Measurements from ENCODE around the gene METTL17.
"Not testable (repeated sequence)": the region's sequence is repeated elsewhere in the genome, so short reads cannot be mapped to it uniquely, and the experiment has no call there.

METTL17 gene

DNA sequence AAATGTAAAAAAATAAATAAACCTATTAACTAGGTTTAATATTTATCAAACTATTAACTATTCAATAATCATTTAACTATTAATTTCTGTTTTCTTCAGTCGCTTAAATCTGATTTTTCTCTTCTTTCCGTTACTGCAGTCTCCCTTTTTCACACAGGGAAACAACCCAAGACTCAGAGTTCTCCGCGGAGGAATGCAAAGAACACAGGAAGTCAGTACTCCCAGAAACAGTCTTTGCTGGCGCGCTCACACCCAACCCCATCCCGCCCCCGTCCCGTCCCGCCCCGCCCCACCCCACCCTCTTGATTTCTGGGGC lies 351 bp upstream of the METTL17 start:
- Histone ChIP-seq H3K27me3 (ENCODE audit: insufficient read depth, low read length) (no peaks in the 10 kb centered on the region), H3K4me1 (ENCODE audit: control insufficient read depth, insufficient read depth, low read length, unreplicated experiment) (peaks cover 27% of the 10 kb centered on the region), H2AFZ (ENCODE audit: low read length, unreplicated experiment) (no peak overlapping the region), H3K27ac (ENCODE audit: low read depth, low read length) (peak overlapping the region; percentile 73), H3K36me3 (ENCODE audit: insufficient read depth, low read length) (peaks cover 14% of the 10 kb centered on the region; the same call in 1 of the 2 replicates), H3K79me2 (ENCODE audit: control insufficient read depth, insufficient read depth, low read length, unreplicated experiment) (peaks cover 26% of the 10 kb centered on the region), H3K4me3 (ENCODE audit: low read depth, low read length) (peak overlapping the region; percentile 99)

DNA sequence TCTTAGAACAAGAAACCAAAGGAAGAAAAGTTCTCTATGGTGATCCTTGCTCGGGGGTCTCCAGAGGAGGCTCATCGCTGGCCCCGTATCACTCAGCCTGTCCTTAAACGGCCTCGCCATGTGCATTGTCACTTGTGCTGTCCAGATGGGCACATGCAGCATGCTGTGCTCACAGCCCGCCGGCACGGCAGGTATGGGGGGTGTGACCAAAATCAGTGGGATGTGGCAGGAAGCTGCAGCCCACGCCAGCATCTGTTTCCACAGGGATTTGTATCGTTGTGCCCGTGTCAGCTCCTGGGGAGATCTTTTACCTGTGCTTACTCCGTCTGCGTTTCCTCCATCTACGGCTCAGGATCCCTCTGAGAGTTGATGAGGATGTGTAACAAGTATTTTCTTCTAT lies 6.7 kb downstream of the METTL17 start:
- no peaks in the 10 kb centered on the region for H3K27me3 ChIP-seq (ENCODE audit: insufficient read depth, low read length)
- peaks cover 4% of the 10 kb centered on the region for H3K4me1 ChIP-seq (ENCODE audit: control insufficient read depth, insufficient read depth, low read length, unreplicated experiment)
- H3K36me3 ChIP-seq (ENCODE audit: insufficient read depth, low read length), result peaks cover 28% of the 10 kb centered on the region
- peaks cover 10% of the 10 kb centered on the region for H3K79me2 ChIP-seq (ENCODE audit: control insufficient read depth, insufficient read depth, low read length, unreplicated experiment)
- no peak overlapping the region for H3K4me3 ChIP-seq (ENCODE audit: low read depth, low read length)
- no peak overlapping the region for H3K27ac ChIP-seq (ENCODE audit: low read depth, low read length)
- no peak overlapping the region for H2AFZ ChIP-seq (ENCODE audit: low read length, unreplicated experiment)

DNA sequence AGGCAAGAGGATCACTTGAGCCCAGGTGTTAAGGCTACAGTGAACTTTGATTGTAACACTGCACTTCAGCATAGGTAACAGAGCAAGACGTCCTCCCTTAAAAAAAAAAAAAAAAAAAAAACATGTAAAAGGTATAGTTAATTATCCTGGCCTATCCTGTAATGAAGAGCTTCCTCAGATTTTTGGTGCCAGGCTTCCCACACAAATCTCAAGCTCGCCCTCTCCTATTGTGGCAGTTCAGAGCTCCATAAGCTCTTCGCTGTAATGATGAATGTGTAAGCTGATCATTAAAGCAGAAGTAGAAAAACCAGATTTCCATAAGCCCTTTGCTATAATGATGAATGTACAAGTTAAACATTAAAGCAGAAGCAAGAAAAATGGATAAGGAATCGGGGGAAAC lies 7.3 kb downstream of the METTL17 start:
- Histone ChIP-seq H3K4me1 (ENCODE audit: control insufficient read depth, insufficient read depth, low read length, unreplicated experiment) (peaks cover 4% of the 10 kb centered on the region), H3K27me3 (ENCODE audit: insufficient read depth, low read length) (no peaks in the 10 kb centered on the region), H3K27ac (ENCODE audit: low read depth, low read length) (no peak overlapping the region), H3K4me3 (ENCODE audit: low read depth, low read length) (no peak overlapping the region), H3K79me2 (ENCODE audit: control insufficient read depth, insufficient read depth, low read length, unreplicated experiment) (peaks cover 4% of the 10 kb centered on the region), H3K36me3 (ENCODE audit: insufficient read depth, low read length) (peaks cover 25% of the 10 kb centered on the region), H2AFZ (ENCODE audit: low read length, unreplicated experiment) (no peak overlapping the region)

DNA sequence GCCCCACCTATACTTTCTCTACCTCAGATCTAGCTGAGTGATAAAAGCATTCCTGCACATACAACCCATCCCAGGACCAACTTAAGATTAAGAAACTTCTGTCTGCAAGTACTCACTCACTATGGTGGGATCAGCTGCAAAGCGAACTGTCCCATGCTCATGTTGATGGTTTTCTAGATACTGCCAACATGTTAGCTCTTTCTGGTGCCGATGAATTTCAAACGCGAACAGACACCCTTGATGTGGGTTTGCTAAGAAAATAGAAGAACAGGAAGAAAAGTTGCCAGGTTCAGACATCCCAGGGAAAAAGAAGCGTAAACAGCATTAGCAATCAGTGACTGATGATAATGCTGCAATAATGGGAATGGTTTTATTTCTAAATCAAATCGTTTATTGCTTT lies 7.8 kb downstream of the METTL17 start:
- Histone ChIP-seq H3K27ac (ENCODE audit: low read depth, low read length) (no peak overlapping the region), H3K4me3 (ENCODE audit: low read depth, low read length) (no peak overlapping the region)

DNA sequence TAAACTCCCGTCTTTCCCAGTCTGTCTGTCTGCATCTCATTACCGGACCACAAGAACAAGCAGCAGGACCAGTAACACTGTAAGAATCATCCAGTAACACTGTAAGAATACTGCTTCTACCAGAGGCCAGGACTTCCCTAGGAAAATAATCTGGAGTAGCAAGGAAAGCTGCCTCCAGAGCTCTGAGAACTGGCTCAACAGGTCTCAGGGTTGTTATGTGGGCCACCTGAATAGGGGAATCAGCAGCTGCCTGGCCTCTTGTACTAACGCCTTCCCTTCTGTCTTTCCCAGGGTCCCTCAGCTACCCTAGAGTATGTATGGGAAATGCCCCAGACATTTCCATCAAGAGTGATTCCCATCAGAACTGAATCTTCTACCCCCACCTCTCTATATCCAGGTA lies 8.4 kb downstream of the METTL17 start:
- no peak overlapping the region for H3K4me3 ChIP-seq (ENCODE audit: low read depth, low read length)

More for the DNA sequence above, 7.8 kb downstream of the METTL17 start:
- no peaks in the 10 kb centered on the region for H3K79me2 ChIP-seq (ENCODE audit: control insufficient read depth, insufficient read depth, low read length, unreplicated experiment)
- peaks cover 20% of the 10 kb centered on the region for H3K36me3 ChIP-seq (ENCODE audit: insufficient read depth, low read length)
- peaks cover 4% of the 10 kb centered on the region for H3K4me1 ChIP-seq (ENCODE audit: control insufficient read depth, insufficient read depth, low read length, unreplicated experiment)
- H2AFZ ChIP-seq (ENCODE audit: low read length, unreplicated experiment), result no peak overlapping the region
- H3K27me3 ChIP-seq (ENCODE audit: insufficient read depth, low read length), result no peaks in the 10 kb centered on the region

DNA sequence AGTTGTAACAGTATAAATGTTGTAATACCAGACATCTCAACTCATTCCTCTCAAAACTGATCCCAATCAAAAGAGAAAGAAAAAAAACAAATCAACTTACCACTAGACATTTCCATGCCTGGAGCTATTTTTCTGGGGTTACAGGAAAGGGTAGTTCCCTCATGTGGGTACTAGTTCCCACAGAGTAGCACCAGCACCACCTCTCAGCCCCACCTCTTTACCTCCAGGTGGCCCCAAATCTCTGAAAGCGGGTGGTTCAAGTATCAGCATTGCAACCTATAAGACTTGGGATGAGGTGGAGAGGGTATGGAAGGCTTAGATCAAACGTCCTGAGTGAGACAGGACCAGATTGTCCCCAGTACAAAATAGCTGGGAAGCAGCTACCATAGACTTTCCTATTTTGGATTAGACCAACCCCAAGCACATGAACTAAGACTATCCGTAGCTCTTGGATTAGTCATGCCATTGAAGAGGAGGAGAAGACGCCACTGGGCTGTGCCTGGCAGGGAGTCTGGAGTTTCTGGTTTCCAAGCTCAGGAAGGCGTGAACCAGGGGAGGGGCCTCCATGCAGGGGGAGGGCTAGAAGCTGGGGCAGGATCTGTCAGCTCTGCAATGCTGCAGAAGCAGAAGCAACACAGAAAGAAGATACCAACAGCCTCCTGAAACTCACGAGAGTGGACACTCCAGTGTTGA lies 9.0 kb downstream of the METTL17 start, which contains the start of gene SLC39A2:
Gene SLC39A2, plus strand, starts transcription at position 620 of the 693 bp plus-strand sequence. CDS start 154 bp downstream, outside the sequence.
- no peak within 1 kb of the TSS for H2AFZ ChIP-seq (ENCODE audit: low read length, unreplicated experiment)
- H3K27ac ChIP-seq (ENCODE audit: low read depth, low read length), result no peak within 1 kb of the TSS

More for the DNA sequence above, 8.4 kb downstream of the METTL17 start:
- no peak overlapping the region for H2AFZ ChIP-seq (ENCODE audit: low read length, unreplicated experiment)
- no peaks in the 10 kb centered on the region for H3K27me3 ChIP-seq (ENCODE audit: insufficient read depth, low read length)
- H3K4me1 ChIP-seq (ENCODE audit: control insufficient read depth, insufficient read depth, low read length, unreplicated experiment), result peaks cover 4% of the 10 kb centered on the region
- no peaks in the 10 kb centered on the region for H3K79me2 ChIP-seq (ENCODE audit: control insufficient read depth, insufficient read depth, low read length, unreplicated experiment)
- no peak overlapping the region for H3K27ac ChIP-seq (ENCODE audit: low read depth, low read length)
- peaks cover 15% of the 10 kb centered on the region for H3K36me3 ChIP-seq (ENCODE audit: insufficient read depth, low read length)

DNA sequence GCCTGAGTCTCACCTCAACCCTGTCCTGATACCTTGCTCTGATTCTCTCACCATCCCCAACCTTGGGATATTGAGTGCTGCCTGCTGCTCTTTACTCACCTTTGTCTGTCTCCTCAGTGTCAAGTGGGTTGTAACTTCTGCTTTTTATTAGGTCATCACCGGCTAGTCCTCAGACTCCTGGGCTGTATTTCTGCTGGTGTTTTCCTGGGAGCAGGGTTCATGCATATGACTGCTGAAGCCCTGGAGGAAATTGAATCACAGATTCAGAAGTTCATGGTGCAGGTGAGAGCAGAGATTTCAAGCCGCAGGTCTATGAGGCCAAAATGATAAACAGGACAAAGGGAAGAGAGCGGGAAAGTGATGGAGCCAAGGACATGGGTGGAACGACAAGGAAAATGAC lies 9.8 kb downstream of the METTL17 start:
- H3K36me3 ChIP-seq (ENCODE audit: insufficient read depth, low read length), result peaks cover 12% of the 10 kb centered on the region

More for the DNA sequence above, 9.0 kb downstream of the METTL17 start, which contains the start of gene SLC39A2:
- H3K36me3 ChIP-seq (ENCODE audit: insufficient read depth, low read length), result peaks cover 15% of the 10 kb centered on the region
- no peak within 1 kb of the TSS for H3K4me3 ChIP-seq (ENCODE audit: low read depth, low read length)
- no peaks in the 10 kb centered on the region for H3K79me2 ChIP-seq (ENCODE audit: control insufficient read depth, insufficient read depth, low read length, unreplicated experiment)
- no peaks in the 10 kb centered on the region for H3K27me3 ChIP-seq (ENCODE audit: insufficient read depth, low read length)
- peaks cover 4% of the 10 kb centered on the region for H3K4me1 ChIP-seq (ENCODE audit: control insufficient read depth, insufficient read depth, low read length, unreplicated experiment)

DNA sequence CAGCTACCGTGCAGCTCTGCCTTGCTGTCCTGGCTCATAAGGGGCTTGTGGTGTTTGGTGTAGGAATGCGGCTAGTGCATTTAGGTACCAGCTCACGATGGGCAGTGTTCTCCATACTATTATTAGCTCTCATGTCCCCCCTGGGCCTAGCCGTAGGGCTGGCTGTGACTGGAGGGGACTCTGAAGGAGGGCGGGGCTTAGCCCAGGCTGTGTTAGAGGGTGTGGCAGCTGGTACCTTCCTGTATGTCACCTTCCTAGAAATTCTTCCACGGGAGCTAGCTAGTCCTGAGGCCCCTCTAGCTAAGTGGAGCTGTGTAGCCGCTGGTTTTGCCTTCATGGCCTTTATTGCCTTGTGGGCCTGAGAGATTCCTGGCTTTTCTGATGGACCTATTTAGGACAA lies 11.4 kb downstream of the METTL17 start:
- no peak overlapping the region for H3K27ac ChIP-seq (ENCODE audit: low read depth, low read length)

More for the DNA sequence above, 9.8 kb downstream of the METTL17 start:
- H3K79me2 ChIP-seq (ENCODE audit: control insufficient read depth, insufficient read depth, low read length, unreplicated experiment), result no peaks in the 10 kb centered on the region
- H3K4me3 ChIP-seq (ENCODE audit: low read depth, low read length), result no peak overlapping the region
- H3K27me3 ChIP-seq (ENCODE audit: insufficient read depth, low read length), result no peaks in the 10 kb centered on the region
- no peak overlapping the region for H2AFZ ChIP-seq (ENCODE audit: low read length, unreplicated experiment)
- peaks cover 4% of the 10 kb centered on the region for H3K4me1 ChIP-seq (ENCODE audit: control insufficient read depth, insufficient read depth, low read length, unreplicated experiment)
- H3K27ac ChIP-seq (ENCODE audit: low read depth, low read length), result no peak overlapping the region

DNA sequence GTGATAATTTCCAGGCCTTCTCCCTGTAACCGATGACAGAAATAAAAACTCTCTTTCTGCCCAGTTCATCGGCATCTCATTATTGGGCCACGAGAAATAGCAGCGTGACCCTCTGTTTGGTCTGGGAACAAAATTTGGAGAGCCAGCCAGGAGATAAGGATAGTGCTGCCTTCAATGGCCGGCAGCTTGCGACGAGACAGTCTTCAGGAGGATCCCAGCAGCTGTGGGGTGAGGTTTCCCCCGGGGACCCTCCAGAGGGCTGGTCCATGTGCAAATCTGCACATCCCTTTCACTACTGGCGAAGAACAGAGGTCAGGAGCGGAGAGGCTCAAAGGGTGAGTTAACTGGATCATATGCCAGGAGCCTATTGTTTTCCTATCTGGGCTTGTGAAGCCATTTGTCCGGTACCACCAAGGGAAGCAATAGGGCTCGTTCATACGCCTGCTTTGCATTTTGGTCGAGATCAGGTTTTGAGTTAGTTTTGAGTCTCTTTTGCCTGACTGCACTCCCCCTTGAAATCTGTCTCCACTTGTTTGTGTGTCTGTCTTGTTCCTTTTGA lies 14.1 kb downstream of the METTL17 start:
- Histone ChIP-seq H3K4me1 (ENCODE audit: control insufficient read depth, insufficient read depth, low read length, unreplicated experiment) (no peaks in the 10 kb centered on the region), H3K79me2 (ENCODE audit: control insufficient read depth, insufficient read depth, low read length, unreplicated experiment) (no peaks in the 10 kb centered on the region), H3K4me3 (ENCODE audit: low read depth, low read length) (no peak overlapping the region), H3K36me3 (ENCODE audit: insufficient read depth, low read length) (no peaks in the 10 kb centered on the region), H3K27me3 (ENCODE audit: insufficient read depth, low read length) (no peaks in the 10 kb centered on the region), H3K27ac (ENCODE audit: low read depth, low read length) (no peak overlapping the region), H2AFZ (ENCODE audit: low read length, unreplicated experiment) (no peak overlapping the region)

More for the DNA sequence above, 11.4 kb downstream of the METTL17 start:
- H2AFZ ChIP-seq (ENCODE audit: low read length, unreplicated experiment), result no peak overlapping the region
- H3K4me3 ChIP-seq (ENCODE audit: low read depth, low read length), result no peak overlapping the region
- peaks cover 4% of the 10 kb centered on the region for H3K4me1 ChIP-seq (ENCODE audit: control insufficient read depth, insufficient read depth, low read length, unreplicated experiment)
- H3K79me2 ChIP-seq (ENCODE audit: control insufficient read depth, insufficient read depth, low read length, unreplicated experiment), result no peaks in the 10 kb centered on the region
- peaks cover 6% of the 10 kb centered on the region; the same call in 1 of the 2 replicates for H3K36me3 ChIP-seq (ENCODE audit: insufficient read depth, low read length)
- no peaks in the 10 kb centered on the region for H3K27me3 ChIP-seq (ENCODE audit: insufficient read depth, low read length)

DNA sequence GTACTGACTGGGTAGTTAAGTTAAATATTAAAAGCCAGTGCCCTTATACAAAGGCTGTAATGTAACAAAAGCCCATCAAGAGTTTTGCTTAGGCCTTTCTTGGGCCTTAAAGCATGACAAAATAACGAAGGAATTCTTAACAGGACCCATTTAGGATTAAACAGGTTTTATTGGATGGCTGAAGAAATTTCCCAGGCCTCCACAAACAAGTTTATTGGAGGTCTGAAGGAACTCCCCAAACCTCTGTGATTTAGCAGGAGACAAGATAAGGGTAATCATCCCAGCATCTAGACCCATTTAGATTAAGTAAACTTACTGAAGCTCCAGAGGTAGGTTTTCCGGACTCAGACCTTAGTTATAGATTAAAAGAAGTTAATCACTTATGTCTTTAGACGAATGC lies 19.9 kb downstream of the METTL17 start:
- H3K36me3 ChIP-seq (ENCODE audit: insufficient read depth, low read length); H3K79me2 ChIP-seq (ENCODE audit: control insufficient read depth, insufficient read depth, low read length, unreplicated experiment); H3K4me3 ChIP-seq (ENCODE audit: low read depth, low read length); H3K27ac ChIP-seq (ENCODE audit: low read depth, low read length); H2AFZ ChIP-seq (ENCODE audit: low read length, unreplicated experiment); H3K4me1 ChIP-seq (ENCODE audit: control insufficient read depth, insufficient read depth, low read length, unreplicated experiment): not testable (repeated sequence)
- H3K27me3 ChIP-seq (ENCODE audit: insufficient read depth, low read length), result peaks cover 26% of the 10 kb centered on the region

DNA sequence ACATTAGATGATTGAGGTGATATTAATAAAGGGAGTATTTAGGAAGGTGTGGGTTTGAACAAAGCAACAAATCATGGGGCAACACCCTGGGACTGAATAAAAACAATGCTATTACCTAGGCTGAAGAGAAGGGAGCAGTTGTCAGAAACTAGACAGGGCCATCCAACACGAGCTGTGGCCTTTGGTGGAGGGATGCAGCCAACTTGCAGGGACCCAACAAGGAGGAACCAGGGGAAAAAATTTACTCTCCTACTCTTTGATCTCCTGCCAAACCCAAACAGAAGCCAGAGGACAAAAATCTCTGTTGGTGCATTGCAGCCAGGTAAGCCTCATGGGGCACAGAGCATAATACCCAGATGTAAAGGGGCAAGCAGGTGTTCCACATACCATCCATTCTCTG lies 21.4 kb downstream of the METTL17 start:
- Histone ChIP-seq H3K4me1 (ENCODE audit: control insufficient read depth, insufficient read depth, low read length, unreplicated experiment) (no peaks in the 10 kb centered on the region), H2AFZ (ENCODE audit: low read length, unreplicated experiment) (no peak overlapping the region), H3K36me3 (ENCODE audit: insufficient read depth, low read length) (no peaks in the 10 kb centered on the region), H3K79me2 (ENCODE audit: control insufficient read depth, insufficient read depth, low read length, unreplicated experiment) (no peaks in the 10 kb centered on the region), H3K27ac (ENCODE audit: low read depth, low read length) (no peak overlapping the region), H3K27me3 (ENCODE audit: insufficient read depth, low read length) (peaks cover 30% of the 10 kb centered on the region), H3K4me3 (ENCODE audit: low read depth, low read length) (no peak overlapping the region)

Measured in ACC112 (cell line).